Fibroblast of pulmonary artery (primary cell): ENCODE results near the gene NFE2L2.

ENCODE experiments used
- DNase-seq: peaks from one replicate; pipeline ENCODE4 v3.0.0-alpha.2; 2010; ENCODE audit warnings: low read depth
- H3K4me3 ChIP-seq: replicated peaks from 2 replicates; pipeline ENCODE4 v1.5.1; 2011; ENCODE audit warnings: low read depth, mild to moderate bottlenecking, control low read depth, low read length, moderate library complexity
- CTCF ChIP-seq: IDR thresholded peaks from 2 replicates; pipeline ENCODE4 v1.5.1; 2011; ENCODE audit warnings: mild to moderate bottlenecking, control low read depth, low read length, inconsistent platforms; ENCODE audit errors: missing control alignments

NFE2L2 gene

GRCh38 chr2:177285892-177286715 lies 21.6 kb upstream of the NFE2L2 start:
- no peak for DNase-seq
- TF ChIP-seq CTCF = no peak
- no peak overlapping the region for H3K4me3 ChIP-seq

GRCh38 chr2:177284531-177284930 lies 20.0 kb upstream of the NFE2L2 start:
- H3K4me3 ChIP-seq = no peak overlapping the region
- DNase-seq = no peak
- no peak for TF ChIP-seq CTCF

GRCh38 chr2:177283906-177284305 lies 19.4 kb upstream of the NFE2L2 start:
- H3K4me3 ChIP-seq = no peak overlapping the region
- no peak for DNase-seq
- TF ChIP-seq CTCF = no peak

GRCh38 chr2:177282787-177283572 lies 18.5 kb upstream of the NFE2L2 start:
- no peak overlapping the region for H3K4me3 ChIP-seq
- no peak for DNase-seq
- no peak for TF ChIP-seq CTCF

GRCh38 chr2:177282181-177282641 lies 17.7 kb upstream of the NFE2L2 start:
- no peak for TF ChIP-seq CTCF
- H3K4me3 ChIP-seq = no peak overlapping the region
- no peak for DNase-seq

GRCh38 chr2:177281400-177282180 lies 17.1 kb upstream of the NFE2L2 start:
- no peak overlapping the region for H3K4me3 ChIP-seq
- TF ChIP-seq CTCF = no peak
- no peak for DNase-seq
